GM21528 (cell line): ENCODE results near the gene WNK2.

Experiments
- ATAC-seq: cut with Tn5 transposase; IDR thresholded peaks from one replicate; pipeline ENCODE4 v1.9.1; 2021; ENCODE audit warnings: mild to moderate bottlenecking, moderate library complexity; ENCODE audit not compliant: unreplicated experiment, low FRiP score

Gene WNK2

DNA sequence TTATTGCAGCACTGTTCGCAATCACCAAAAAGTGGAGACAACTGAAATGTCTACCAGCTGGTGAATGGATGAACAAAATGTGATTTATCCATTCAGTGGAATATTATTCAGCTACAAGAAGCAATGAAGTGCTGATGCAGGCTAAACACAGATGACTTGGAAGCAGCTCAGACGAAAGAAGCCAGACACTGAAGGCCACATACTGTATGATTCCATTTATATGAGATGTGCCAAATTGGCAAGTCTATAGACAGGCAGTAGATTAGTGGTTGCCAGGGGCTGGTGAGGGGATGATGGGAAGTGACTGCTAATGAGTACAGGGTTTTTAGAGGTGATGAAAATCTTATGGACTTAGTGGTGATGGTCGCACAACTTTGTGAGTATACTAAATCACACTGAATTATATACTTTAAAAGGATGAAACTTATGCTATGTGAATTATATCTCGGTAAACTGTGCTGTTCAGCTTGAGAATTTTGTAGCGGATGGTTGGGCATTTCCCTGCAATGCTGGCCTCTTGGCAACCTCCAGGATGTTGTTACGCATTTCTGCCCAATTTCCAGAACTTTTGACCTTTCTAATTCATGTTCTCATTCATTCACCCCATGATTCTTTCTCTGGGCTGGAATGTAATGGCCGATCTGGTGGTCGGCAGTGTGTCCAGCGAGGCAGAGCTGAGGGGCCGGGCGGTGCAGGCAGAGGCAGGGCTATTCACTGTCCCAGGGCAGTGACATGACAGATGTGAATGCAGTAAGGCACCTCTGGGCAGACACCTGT is 22.0 kb upstream of the WNK2 start:
- no peak for ATAC-seq

GRCh38 chr9:93164085-93164484 is 19.9 kb upstream of the WNK2 start:
- no peak for ATAC-seq

DNA sequence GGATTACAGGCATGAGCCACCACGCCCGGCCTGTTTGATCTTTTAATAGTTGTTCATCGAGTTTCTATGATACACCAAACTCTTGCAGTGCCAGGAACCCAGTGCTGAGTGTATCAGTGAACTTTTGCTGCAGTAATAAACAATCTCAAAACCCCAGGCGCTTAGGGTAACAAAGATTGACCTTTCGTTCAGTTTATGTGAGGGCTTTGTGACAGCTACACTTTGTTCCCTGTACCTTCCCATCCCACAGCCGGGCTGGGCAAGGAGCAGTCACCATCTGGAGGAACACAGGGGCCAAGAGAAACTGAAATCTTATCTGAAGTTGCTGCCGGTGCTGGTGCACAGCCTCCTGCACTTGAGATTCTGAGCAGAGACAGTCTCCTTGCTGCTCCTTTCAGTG is 17.2 kb upstream of the WNK2 start:
- ATAC-seq = no peak

DNA sequence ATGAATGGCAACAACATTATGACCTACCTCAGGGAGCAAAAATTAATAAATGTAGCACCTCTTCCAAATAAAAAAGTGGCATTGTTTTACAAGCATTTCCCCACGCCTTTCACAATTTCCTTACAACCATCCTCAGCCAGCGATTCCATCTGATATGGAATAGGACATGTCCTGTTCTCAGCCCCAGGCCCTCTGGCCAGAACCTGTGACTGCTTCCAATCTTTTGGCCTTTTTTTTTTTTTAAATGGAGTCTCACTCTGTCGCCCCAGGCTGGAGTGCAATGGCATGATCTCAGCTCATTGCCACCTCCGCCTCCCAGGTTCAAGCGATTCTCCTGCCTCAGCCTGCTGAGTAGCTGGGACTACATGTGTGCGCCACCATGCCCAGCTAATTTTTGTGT is 16.8 kb upstream of the WNK2 start:
- no peak for ATAC-seq

- no peak for ATAC-seq
These were observed 16.1 kb upstream of the WNK2 start for GRCh38 chr9:93167838-93168237.

DNA sequence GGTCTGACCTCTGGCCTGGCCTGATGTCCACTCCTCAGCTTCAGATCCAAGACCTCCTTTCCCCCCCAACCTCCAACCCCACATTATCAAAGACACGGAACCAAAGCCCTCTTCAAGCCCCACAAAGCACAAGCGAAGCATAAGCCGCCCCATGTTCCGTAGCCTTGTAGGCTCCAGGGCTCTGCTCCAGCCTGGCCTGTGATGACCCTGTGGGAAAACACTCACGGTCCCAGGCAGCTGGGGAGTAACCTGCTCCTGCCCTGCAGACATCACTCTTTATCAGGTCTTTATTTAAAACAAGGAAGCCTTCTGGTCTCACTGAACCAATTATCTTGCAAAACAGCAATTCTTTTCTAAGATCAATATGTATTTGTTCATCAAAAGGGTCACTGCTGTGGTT is 15.4 kb upstream of the WNK2 start:
- no peak for ATAC-seq

GRCh38 chr9:93169444-93169843 is 14.5 kb upstream of the WNK2 start:
- no peak for ATAC-seq

- no peak for ATAC-seq
These were observed 13.4 kb upstream of the WNK2 start for GRCh38 chr9:93170571-93170970.

GRCh38 chr9:93171261-93171990 is 12.5 kb upstream of the WNK2 start:
- no peak for ATAC-seq

DNA sequence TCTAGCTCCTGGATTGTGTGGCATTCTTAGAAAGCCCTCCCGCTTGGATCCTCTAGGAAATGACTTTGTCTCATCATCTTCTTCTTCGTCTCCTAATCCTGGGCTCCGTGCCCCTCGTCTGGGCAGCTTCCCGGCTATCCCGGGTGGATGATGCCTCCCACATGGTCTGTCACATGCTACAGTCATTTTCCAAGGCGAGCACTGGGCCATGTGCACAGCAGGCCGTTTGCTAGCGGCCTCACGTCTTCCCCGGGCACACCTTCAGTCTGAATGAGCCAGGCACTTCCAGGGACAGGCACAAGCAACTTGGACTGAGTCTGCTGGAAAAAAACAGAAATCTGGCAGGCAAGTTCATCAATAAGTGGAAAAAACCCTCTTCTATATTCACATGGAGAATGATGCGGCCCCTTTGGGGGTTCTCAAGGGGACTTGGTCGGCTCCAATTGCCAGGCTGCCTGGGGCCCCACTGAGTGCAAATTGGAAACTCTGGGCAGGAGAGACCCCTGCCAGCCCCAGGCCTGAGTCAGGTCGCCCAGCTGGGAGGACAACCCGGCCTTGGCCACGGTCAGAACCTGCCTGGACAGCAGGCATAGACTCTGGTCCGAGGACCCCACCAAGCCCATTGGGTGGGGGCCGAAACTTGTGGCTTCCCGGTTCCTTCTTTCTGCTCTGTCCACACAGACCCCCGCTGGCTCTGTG is 11.1 kb upstream of the WNK2 start:
- ATAC-seq = no peak

DNA sequence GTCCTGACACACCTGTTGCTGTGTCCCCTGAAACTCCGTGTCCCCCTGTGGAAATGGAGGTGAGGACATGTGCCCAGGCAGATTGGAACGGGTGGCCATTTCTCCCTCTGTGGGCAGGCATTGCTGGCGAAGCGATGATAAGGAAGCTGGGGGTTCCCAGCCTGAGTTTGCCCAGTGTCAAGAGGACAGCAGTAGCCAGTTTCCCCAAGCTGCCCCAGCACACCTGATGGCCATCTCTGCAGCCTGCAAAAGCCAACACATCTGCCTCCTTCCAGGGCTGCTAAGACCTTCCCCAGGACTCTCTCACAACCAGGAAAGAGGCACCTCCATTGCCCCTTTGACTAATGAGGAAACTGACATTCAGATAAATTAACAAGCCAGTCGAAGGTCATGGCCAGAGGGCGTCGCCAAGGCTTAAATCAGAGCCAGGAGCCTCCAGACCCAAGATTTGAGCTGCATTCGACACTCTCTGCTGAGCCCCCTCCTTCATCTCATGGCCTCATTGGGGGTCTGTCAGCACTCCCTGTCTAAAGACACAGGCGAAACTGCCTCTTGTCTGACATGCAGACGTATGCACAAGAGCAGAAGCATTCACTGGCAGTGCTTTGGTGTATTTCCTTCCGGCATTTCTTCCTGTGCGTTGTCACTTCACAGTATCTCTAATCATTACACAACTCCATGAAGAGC is 10.4 kb upstream of the WNK2 start:
- ATAC-seq = no peak

- no peak for ATAC-seq
These were observed 9.0 kb upstream of the WNK2 start for GRCh38 chr9:93174976-93175375.

GRCh38 chr9:93177676-93178075 is 6.3 kb upstream of the WNK2 start:
- ATAC-seq = no peak

GRCh38 chr9:93178851-93179786 is 4.8 kb upstream of the WNK2 start:
- no peak for ATAC-seq

DNA sequence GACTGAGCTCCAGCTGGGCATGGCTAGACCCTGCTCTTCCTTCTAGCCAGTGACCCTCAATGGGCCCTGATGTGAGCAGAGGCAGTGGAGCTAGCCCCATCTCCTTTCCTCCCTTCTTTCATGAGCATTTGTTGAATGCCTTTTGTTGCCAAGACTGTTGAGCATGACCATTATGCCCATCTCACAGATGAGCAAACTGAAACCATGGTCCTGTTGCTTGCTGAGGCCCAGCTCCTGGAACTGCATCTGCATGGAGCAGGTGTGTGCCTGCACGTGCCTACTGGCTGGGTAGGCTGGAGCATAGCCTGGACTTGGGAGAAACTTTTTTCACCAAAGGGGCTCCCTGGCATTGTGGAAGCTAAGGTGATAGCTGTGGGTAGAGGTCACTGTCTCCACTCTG is 3.0 kb upstream of the WNK2 start:
- no peak for ATAC-seq

GRCh38 chr9:93181672-93182435 is 2.1 kb upstream of the WNK2 start:
- ATAC-seq = no peak

GRCh38 chr9:93182572-93182971 is 1.4 kb upstream of the WNK2 start:
- no peak for ATAC-seq

- ATAC-seq = no peak
These were observed 742 bp upstream of the WNK2 start for GRCh38 chr9:93183131-93183662.
